ENCODE measurements around the gene VPS8. TPM values are rescaled to one million over a fixed set of nuclear protein-coding genes. Genes with fewer than 3 reads are reported as not detected.

The VPS8 gene
- total RNA-seq, 1 experiment from 2014 or later, result 39.7 TPM

DNA sequence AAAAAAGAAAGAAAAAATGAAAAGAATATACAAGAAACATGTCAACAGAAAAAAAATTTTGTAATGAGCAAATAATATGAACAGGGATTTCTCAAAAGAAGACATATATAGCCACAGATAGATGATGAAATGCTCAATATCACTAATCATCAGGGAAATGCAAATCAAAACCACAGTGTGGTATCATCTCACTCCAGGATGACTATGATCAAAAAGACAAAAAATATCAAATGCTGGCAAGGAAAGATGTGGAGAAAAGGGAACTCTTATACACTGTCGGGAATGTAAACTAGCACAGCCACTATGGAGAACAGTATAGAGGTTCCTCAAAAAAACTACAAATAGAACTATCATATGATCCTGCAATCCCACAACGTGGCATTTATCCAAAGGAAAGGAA lies 246.8 kb downstream of the VPS8 start:
- H2BK5ac ChIP-seq (ENCODE audit: insufficient read length, low read length), result no peak overlapping the region
- no peak for DNase-seq
- Mint-ChIP-seq H3K4me3 (no peak overlapping the region), H3K9me3 (peaks cover 41 to 43% of the 10 kb centered on the region in 2 experiments), H3K27ac (no peak overlapping the region), H3K4me1 (no peaks in the 10 kb centered on the region), H3K36me3 (ENCODE audit: insufficient read depth in 1 of 3, low read depth in 3 of 3) (peaks cover 11 to 36% (median 30%) of the 10 kb centered on the region in 3 experiments), H3K27me3 (ENCODE audit: low read depth) (no peaks in the 10 kb centered on the region)
- H4K20me1 ChIP-seq (ENCODE audit: control insufficient read depth, insufficient read depth, insufficient read length), result no peaks in the 10 kb centered on the region
- H3K14ac ChIP-seq (ENCODE audit: insufficient read depth, low read length), result no peak overlapping the region
- H2AFZ ChIP-seq (ENCODE audit: low read length), result no peak overlapping the region
- H4K5ac ChIP-seq (ENCODE audit: insufficient read length, low read depth, low read length), result no peak overlapping the region
- TF ChIP-seq, protein P1, sequence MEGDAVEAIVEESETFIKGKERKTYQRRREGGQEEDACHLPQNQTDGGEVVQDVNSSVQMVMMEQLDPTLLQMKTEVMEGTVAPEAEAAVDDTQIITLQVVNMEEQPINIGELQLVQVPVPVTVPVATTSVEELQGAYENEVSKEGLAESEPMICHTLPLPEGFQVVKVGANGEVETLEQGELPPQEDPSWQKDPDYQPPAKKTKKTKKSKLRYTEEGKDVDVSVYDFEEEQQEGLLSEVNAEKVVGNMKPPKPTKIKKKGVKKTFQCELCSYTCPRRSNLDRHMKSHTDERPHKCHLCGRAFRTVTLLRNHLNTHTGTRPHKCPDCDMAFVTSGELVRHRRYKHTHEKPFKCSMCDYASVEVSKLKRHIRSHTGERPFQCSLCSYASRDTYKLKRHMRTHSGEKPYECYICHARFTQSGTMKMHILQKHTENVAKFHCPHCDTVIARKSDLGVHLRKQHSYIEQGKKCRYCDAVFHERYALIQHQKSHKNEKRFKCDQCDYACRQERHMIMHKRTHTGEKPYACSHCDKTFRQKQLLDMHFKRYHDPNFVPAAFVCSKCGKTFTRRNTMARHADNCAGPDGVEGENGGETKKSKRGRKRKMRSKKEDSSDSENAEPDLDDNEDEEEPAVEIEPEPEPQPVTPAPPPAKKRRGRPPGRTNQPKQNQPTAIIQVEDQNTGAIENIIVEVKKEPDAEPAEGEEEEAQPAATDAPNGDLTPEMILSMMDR (conservative IDR thresholded peaks at IDR 0.05), result no peak
- H3K23me2 ChIP-seq (ENCODE audit: insufficient read length, low read depth, low read length, poor library complexity, severe bottlenecking), result no peaks in the 10 kb centered on the region
- no peak overlapping the region for H2BK12ac ChIP-seq (ENCODE audit: insufficient read length, low read depth, low read length)
- H3K79me2 ChIP-seq (ENCODE audit: insufficient read depth, low read length), result no peaks in the 10 kb centered on the region
- H2BK20ac ChIP-seq (ENCODE audit: low read depth, low read length, poor library complexity, severe bottlenecking), result no peak overlapping the region
- no peak overlapping the region for H3T11ph ChIP-seq (ENCODE audit: low read length)
- H3K27me3 ChIP-seq (ENCODE audit: insufficient read depth, low read length), result no peaks in the 10 kb centered on the region
- H4K8ac ChIP-seq (replicated peaks; ENCODE audit: insufficient read length, low read depth, low read length), result no peak overlapping the region
- no peak overlapping the region for H3K4me2 ChIP-seq (ENCODE audit: insufficient read depth, insufficient read length, low read length)
- H3K79me1 ChIP-seq (ENCODE audit: insufficient read depth, low read depth, low read length, poor library complexity, severe bottlenecking), result no peaks in the 10 kb centered on the region
- H3K56ac ChIP-seq (ENCODE audit: insufficient read length, low read depth, low read length), result no peak overlapping the region
- H3K4ac ChIP-seq (ENCODE audit: low read depth, low read length), result no peak overlapping the region
- no peaks in the 10 kb centered on the region for H3K9me3 ChIP-seq (ENCODE audit: control insufficient read depth, low read depth, low read length)
- H3K27ac ChIP-seq (ENCODE audit: insufficient read length, low read depth, low read length), result no peak overlapping the region
- H2AK5ac ChIP-seq (ENCODE audit: insufficient read length, low read length), result no peak overlapping the region
- H4K91ac ChIP-seq (ENCODE audit: insufficient read length, low read depth, low read length), result no peak overlapping the region
- no peak overlapping the region for H3K18ac ChIP-seq (ENCODE audit: insufficient read length, low read depth, low read length)
- no CpG with 5 or more reads among the region's 2 CpGs for WGBS (ENCODE audit: extremely low coverage, insufficient read length, low lambda C conversion rate)
- H3K9ac ChIP-seq (ENCODE audit: extremely low read depth, insufficient read length, low read length), result no peak overlapping the region
- H2BK120ac ChIP-seq (ENCODE audit: low read depth, low read length, poor library complexity, severe bottlenecking), result no peak overlapping the region
- H2BK15ac ChIP-seq (ENCODE audit: low read depth, low read length), result no peak overlapping the region
- no peak overlapping the region for H3K23ac ChIP-seq (ENCODE audit: insufficient read length, low read depth, low read length)
- no peaks in the 10 kb centered on the region for H3K4me1 ChIP-seq (ENCODE audit: insufficient read depth, low read length)
